Measurements from ENCODE around the gene RARRES2.

The RARRES2 gene

GRCh38 chr7:150330211-150330885, 11.1 kb downstream of the RARRES2 start:
- TF ChIP-seq ESRRG (CRISPR knock-in tag; IDR thresholded peaks at IDR 0.05) (no peak), CREB5 (CRISPR knock-in tag; IDR thresholded peaks at IDR 0.05; ENCODE audit: low read depth) (no peak)

GRCh38 chr7:150329331-150330120, 11.9 kb downstream of the RARRES2 start:
- TF ChIP-seq BACH2 (CRISPR knock-in tag; IDR thresholded peaks at IDR 0.05; ENCODE audit: borderline replicate concordance) (no peak), ARNTL (CRISPR knock-in tag; IDR thresholded peaks at IDR 0.05; ENCODE audit: borderline replicate concordance, low read depth) (no peak), ZNF8 (CRISPR knock-in tag; IDR thresholded peaks at IDR 0.05) (no peak), PPARA (CRISPR knock-in tag; IDR thresholded peaks at IDR 0.05; ENCODE audit: borderline replicate concordance) (no peak), ZNF70 (CRISPR knock-in tag; IDR thresholded peaks at IDR 0.05) (no peak), ZFP3 (CRISPR knock-in tag; IDR thresholded peaks at IDR 0.05) (no peak), CREB5 (CRISPR knock-in tag; IDR thresholded peaks at IDR 0.05; ENCODE audit: low read depth) (no peak), ISL1 (CRISPR knock-in tag; IDR thresholded peaks at IDR 0.05) (no peak), TSHZ2 (CRISPR knock-in tag; IDR thresholded peaks at IDR 0.05) (no peak), OSR1 (CRISPR knock-in tag; IDR thresholded peaks at IDR 0.05) (no peak), TOX (CRISPR knock-in tag; IDR thresholded peaks at IDR 0.05; ENCODE audit: borderline replicate concordance) (no peak), PATZ1 (CRISPR knock-in tag; IDR thresholded peaks at IDR 0.05; ENCODE audit: borderline replicate concordance) (no peak)
- ATAC-seq = no peak

More at GRCh38 chr7:150330211-150330885, 11.1 kb downstream of the RARRES2 start:
- ATAC-seq = no peak

GRCh38 chr7:150327308-150327707, 14.1 kb downstream of the RARRES2 start:
- no peak for ATAC-seq
- TF ChIP-seq TCF4 (CRISPR knock-in tag; IDR thresholded peaks at IDR 0.05; ENCODE audit: borderline replicate concordance) (no peak), ZNF70 (CRISPR knock-in tag; IDR thresholded peaks at IDR 0.05) (no peak), POU6F1 (CRISPR knock-in tag; IDR thresholded peaks at IDR 0.05; ENCODE audit: borderline replicate concordance, low read depth) (no peak), RARB (CRISPR knock-in tag; IDR thresholded peaks at IDR 0.05) (no peak), OSR1 (CRISPR knock-in tag; IDR thresholded peaks at IDR 0.05) (no peak)

GRCh38 chr7:150326657-150327268, 14.7 kb downstream of the RARRES2 start:
- no peak for ATAC-seq
- no peak for TF ChIP-seq TOX (CRISPR knock-in tag; IDR thresholded peaks at IDR 0.05; ENCODE audit: borderline replicate concordance)
- no peak for TF ChIP-seq OSR1 (CRISPR knock-in tag; IDR thresholded peaks at IDR 0.05)
- TF ChIP-seq ZNF8 (CRISPR knock-in tag; IDR thresholded peaks at IDR 0.05) = no peak
- TF ChIP-seq ARNTL (CRISPR knock-in tag; IDR thresholded peaks at IDR 0.05; ENCODE audit: borderline replicate concordance, low read depth) = no peak
- TF ChIP-seq ZFP30 (CRISPR knock-in tag; IDR thresholded peaks at IDR 0.05) = no peak
- no peak for TF ChIP-seq ESRRG (CRISPR knock-in tag; IDR thresholded peaks at IDR 0.05)
- no peak for TF ChIP-seq GLIS3 (CRISPR knock-in tag; IDR thresholded peaks at IDR 0.05)
- TF ChIP-seq BACH2 (CRISPR knock-in tag; IDR thresholded peaks at IDR 0.05; ENCODE audit: borderline replicate concordance) = no peak
- TF ChIP-seq CSDC2 (CRISPR knock-in tag; IDR thresholded peaks at IDR 0.05) = no peak
- no peak for TF ChIP-seq TSHZ2 (CRISPR knock-in tag; IDR thresholded peaks at IDR 0.05)
- TF ChIP-seq RARB (CRISPR knock-in tag; IDR thresholded peaks at IDR 0.05) = no peak
- no peak for TF ChIP-seq ISL1 (CRISPR knock-in tag; IDR thresholded peaks at IDR 0.05)
- TF ChIP-seq PPARA (CRISPR knock-in tag; IDR thresholded peaks at IDR 0.05; ENCODE audit: borderline replicate concordance) = no peak

Measured in SK-N-SH treated with all-trans-retinoic acid at 6 μM for 48 hours (cell line).